Measurements from ENCODE around the gene PPIF. TPM values are rescaled to one million over a fixed set of nuclear protein-coding genes. Genes with fewer than 3 reads are reported as not detected.
A peak's percentile ranks its signal among the peaks of the same experiment; 100 is the strongest.

Gene PPIF
- total RNA-seq, 1 donor from 2014 or later: 58.7 TPM

DNA sequence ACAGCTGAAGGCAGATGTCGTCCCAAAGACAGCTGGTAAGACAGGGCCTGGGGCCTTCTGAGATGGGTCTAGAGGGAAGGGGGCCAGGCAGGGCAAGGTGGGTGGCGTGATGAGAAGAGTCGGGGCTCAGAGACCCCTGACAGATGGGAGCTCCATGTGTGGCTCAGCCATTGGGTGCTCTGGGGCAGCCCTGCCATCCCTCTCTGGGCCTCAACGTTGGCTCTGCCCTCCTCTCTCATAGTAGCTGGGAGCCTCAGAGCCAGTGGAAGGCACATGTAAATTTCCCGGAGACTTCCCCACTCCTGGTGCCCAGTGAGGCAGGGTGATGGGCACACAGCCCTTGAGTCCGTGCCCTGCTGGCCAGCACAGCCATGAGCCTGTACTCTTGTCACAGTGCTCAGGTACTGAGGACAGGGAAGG is 1.8 kb downstream of the PPIF start:
- DNase-seq (ENCODE audit: low read depth): no peak

- peak; percentile 32 for DNase-seq (ENCODE audit: low read depth)
These were observed 2.6 kb downstream of the PPIF start for GRCh38 chr10:79349766-79350406.

DNA sequence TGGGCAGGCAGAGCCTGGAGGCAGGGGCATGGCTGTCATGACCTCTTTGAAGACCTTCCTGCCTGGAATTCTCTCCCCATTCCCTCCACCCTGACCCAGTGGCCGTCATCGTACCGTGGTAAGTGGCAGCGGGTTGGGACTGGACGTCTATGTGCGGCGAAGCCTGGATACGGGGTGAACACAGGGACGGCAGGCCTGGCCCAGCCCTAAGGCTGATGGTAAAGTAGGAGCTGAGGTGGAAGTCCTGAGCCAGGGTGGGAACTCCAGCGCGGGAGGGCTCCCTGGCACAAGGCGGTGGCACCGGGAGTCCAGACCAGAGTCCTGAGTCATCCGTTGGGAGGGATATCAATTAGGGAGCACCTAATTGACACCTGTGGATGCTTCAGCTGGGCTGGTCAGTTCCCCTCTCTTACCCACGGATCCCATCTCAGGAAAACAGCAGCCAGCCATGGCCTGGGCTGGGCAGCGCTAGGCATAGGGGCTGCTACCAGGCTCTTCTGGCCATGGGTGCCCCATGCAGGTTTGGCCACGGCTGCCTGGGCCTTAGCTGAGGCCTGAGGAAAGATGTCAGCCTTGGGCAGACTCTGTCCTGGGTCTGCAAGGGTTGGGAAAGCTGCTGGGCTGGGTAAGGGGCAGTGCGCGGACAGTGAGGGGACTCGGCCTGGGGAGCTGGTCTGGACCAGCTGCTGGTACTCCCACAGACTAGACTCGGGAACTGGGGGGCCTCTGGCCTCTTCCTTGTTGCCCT is 3.3 kb downstream of the PPIF start:
- no peak for DNase-seq (ENCODE audit: low read depth)

DNA sequence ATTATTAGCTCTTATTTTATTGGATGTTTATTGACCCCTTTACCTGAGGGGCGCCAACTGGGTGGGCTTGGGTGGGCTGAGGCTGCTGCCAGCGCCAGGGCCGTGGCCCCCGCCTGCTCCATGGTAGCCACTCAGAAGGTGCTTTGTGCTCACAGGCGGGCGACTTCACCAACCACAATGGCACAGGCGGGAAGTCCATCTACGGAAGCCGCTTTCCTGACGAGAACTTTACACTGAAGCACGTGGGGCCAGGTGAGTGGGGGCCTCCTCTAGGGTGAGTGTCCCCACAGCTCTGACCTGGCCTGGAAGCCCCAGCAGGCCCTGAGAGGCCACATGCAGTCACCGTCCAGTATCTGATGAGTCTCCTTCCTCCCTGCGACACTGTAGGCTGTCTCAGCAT is 4.1 kb downstream of the PPIF start:
- no peak for DNase-seq (ENCODE audit: low read depth)

- DNase-seq (ENCODE audit: low read depth): no peak
These were observed 5.0 kb downstream of the PPIF start for GRCh38 chr10:79352035-79352877.

DNA sequence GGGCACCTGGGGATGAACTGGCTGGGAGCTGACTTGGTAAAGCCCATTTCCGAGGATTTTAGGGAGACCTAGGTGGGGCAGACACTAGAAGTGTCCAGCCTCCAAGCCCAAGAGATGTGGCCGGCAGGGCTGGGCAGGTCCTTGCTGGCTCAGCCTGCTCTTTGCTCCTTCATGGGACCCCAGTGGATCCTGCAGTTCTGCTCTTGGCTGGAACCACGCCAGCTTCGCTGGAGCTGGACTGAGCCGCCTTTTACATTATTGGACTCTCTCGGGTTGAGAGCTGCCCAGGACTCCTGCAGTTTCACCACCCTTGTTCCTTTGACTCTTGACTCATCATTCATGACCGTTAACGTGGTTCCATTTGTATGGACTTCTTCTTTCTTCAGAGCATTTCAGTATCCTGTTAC is 5.7 kb downstream of the PPIF start:
- no peak for DNase-seq (ENCODE audit: low read depth)

DNA sequence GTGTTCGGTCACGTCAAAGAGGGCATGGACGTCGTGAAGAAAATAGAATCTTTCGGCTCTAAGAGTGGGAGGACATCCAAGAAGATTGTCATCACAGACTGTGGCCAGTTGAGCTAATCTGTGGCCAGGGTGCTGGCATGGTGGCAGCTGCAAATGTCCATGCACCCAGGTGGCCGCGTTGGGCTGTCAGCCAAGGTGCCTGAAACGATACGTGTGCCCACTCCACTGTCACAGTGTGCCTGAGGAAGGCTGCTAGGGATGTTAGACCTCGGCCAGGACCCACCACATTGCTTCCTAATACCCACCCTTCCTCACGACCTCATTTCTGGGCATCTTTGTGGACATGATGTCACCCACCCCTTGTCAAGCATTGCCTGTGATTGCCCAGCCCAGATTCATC is 6.5 kb downstream of the PPIF start:
- DNase-seq (ENCODE audit: low read depth): no peak

- no peak for DNase-seq (ENCODE audit: low read depth)
These were observed 6.9 kb downstream of the PPIF start for GRCh38 chr10:79354141-79354540.

DNA sequence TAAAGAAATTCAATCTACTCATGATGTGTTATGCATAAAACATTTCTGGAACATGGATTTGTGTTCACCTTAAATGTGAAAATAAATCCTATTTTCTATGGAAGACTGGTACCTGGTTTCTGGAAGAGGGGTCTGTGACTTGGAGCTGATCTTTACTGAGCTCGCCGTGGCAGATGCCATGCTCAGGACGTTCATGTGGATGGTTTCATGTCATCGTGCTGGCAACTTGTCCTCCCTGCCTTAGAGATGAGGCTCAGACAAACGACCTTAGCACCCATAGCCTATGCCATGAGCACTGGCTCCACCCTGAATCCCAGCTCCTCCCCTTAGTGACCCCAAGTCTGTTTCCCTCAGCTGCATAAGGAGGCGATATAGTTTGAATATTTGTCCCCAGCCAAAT is 7.3 kb downstream of the PPIF start:
- DNase-seq (ENCODE audit: low read depth): no peak

- no peak for DNase-seq (ENCODE audit: low read depth)
These were observed 8.2 kb downstream of the PPIF start for GRCh38 chr10:79355420-79356017.

GRCh38 chr10:79356104-79356503 is 8.8 kb downstream of the PPIF start:
- DNase-seq (ENCODE audit: low read depth): no peak

DNA sequence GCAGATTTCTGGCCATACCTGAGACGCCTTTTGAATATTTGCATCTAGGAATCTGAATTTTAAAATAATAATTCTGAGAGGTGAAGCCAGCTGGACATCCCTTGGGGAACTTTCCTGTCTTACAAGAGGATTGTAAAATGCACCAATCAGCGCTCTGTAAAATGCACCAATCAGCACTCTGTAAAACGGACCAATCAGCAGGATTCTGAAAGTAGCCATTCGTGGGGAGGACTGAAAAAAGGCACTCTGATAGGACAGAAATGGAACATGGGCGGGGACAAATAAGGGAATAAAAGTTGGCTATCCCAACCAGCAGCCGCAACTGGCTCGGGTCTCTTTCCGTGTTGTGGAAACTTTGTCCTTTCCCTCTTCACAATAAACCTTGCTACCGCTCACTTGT is 9.9 kb downstream of the PPIF start:
- DNase-seq (ENCODE audit: low read depth): no peak

DNA sequence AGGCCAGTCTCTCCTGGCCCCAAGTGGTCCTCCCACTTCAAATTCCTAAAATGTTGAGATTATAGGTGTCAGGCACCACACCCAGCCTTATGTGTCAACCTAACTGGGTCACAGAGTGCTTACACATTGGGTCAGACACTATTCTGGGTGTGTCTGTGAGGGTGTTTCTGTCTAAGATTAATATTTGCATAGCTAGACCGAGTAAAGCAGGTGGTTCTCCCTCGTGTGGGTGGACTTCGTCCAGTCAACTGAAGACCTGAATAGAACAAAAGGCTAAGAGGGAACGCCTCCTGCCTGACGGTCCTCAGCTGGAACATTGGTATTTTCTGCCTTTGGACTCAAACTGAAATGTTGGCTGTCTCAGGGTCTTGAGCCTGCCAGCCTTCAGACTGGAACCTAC is 11.5 kb downstream of the PPIF start:
- DNase-seq (ENCODE audit: low read depth): no peak

DNA sequence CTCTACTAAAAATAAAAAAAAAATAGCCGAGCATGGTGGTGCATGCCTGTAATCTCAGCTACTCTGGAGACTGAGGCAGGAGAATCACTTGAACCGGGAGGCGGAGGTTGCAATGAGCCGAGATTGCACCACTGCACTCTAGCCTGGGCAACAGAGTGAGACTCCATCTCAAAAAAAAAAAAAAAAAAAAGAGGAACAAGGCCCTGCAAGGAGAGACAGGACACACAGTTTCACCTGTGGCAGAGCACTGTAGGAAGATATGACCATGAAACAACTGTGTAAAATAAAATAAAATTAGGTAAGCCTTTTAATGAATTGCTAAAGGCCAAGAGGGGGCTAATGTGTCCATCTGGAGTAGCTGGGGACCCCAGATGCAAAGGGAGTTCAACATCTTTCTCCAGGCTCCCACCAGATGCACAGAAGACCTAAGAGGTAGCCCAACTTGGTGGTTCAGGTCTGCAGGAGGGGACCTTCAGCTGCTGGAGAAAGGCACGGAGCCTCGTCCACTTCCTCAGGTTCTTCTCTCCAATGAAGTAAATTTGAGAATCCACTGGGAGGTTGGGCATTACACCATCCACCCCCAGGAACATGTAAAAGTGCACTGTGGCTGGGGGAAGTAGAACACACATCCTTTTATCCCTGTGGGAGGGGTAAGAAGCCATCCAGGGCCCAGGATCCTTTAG is 12.7 kb downstream of the PPIF start:
- no peak for DNase-seq (ENCODE audit: low read depth)

- no peak for DNase-seq (ENCODE audit: low read depth)
These were observed 13.5 kb downstream of the PPIF start for GRCh38 chr10:79360499-79361342.

DNA sequence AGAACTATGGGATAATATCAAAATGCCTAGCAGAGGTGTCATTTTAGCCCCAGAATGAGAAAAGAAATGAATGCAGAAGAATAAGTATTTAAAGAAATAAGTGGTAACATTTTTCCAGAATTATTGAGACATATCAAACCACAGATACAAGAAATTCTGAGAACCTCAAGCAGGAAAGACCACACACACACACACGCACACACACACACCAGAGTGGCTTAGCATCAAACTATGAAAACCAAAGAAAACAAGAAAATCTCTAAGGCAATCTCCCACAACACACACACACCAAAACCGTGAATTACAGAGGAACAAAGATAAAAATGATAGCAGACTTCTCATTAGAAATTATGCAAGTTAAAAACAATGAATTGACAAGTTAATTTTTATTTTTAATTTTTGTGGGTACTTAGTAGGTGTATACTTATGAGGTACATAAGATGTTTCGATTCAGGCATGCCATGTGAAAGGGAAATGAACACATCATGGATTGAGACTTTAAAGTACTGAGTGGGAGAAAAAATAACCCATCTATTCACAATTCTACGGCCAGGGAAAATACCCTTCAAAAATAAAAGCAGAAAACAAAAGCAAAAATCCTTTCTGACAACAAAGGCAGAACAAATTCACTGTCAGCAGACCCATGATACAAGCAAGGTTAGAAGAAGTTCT is 14.6 kb downstream of the PPIF start:
- DNase-seq (ENCODE audit: low read depth): no peak

- no peak for DNase-seq (ENCODE audit: low read depth)
These were observed 20.3 kb downstream of the PPIF start for GRCh38 chr10:79367426-79368189.

DNA sequence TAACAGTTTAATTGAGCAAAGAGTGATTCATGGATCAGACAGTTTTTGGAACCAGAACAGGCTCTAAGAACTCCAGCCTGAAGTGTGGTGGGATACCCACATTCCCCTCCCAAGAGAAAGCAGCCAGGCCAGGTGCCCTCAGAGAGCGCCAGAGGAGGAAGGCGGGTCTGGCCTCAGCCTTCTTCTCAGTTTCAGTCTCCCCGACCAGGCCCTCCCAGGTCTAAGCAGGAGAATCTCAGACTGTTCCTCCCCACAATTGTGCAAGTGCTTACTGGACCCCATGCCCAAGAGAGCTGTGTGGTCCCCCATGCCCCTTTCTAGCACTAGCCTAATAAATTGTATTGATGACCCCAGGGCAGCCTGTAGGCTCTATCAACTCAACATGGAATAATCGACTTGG is 25.6 kb downstream of the PPIF start:
- DNase-seq (ENCODE audit: low read depth): no peak
